HG03558 (cell line): ENCODE measurements around the gene SATB1.
A peak's percentile ranks its signal among the peaks of the same experiment; 100 is the strongest.
"Not testable (repeated sequence)": the region's sequence is repeated elsewhere in the genome, so short reads cannot be mapped to it uniquely, and the experiment has no call there.

Experiments used
- ATAC-seq: cut with Tn5 transposase; IDR thresholded peaks from one replicate; pipeline ENCODE4 v1.9.1; 2021; ENCODE audit warnings: moderate number of reproducible peaks; ENCODE audit not compliant: unreplicated experiment; ENCODE audit errors: extremely low read depth

SATB1 gene

GRCh38 chr3:18424729-18425640, at the start of gene SATB1:
SATB1 (minus strand) TSS chr3:18425339; CDS start chr3:18420967, 4,372 bp downstream.
- no peak for ATAC-seq

- ATAC-seq = no peak
Measured at GRCh38 chr3:18474202-18474601, 49.1 kb upstream of the SATB1 start.

GRCh38 chr3:18469775-18470174, 44.6 kb upstream of the SATB1 start:
- no peak for ATAC-seq

DNA sequence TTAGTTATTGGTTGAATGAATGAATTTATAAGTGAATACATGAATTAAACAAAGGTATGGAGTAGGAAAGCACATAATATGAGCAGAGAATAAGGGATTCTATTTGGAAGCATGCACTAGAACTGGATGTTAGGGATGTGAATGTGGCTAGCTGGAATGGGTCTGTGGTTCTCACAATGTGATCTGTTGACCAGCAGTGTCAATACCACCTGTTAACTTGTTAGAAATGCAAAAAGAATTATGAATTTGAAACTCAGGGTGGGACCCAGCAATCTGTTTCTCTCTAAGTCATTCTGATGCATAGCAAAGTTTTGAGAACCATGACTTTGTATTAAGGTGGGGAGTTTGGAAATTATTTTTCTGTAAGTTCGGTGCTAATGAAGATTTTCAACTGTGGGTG, 41.0 kb upstream of the SATB1 start:
- ATAC-seq = no peak

GRCh38 chr3:18454766-18455165, 29.6 kb upstream of the SATB1 start:
- no peak for ATAC-seq

GRCh38 chr3:18449618-18450017, 24.5 kb upstream of the SATB1 start:
- ATAC-seq = not testable (repeated sequence)

GRCh38 chr3:18447720-18448119, 22.6 kb upstream of the SATB1 start:
- ATAC-seq = no peak

DNA sequence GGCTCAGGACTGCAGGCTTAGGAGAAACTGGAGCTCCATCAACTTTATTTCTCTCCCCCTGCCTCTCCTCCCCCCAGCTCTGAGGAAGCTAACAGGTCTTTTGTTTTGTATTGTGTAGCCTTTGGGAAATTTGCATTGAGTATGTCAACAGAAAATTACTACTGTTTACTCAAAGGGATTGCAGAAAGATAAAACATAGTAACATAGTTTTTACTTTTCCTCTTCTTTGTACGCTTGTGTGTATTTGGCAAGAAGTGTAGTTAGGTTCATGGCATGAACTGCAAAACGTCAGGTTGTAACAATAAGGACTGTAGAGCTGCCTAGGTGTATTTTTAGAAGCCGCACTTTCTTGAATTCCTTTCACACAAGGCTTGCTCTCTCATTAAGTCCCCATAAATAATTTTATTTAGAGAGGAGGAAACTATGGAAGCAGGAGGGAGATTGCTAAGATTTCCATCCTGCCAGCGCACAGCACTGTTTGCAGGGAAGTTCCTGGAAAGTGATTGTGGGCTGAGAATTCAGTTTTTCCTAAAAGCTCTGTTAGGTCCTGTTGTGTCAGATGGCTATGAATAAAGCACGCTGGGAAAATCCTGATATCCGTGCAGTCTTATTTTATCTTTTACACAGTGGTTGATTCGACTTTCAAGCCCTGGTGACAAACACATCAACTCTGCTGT, 21.1 kb upstream of the SATB1 start:
- no peak for ATAC-seq

GRCh38 chr3:18445401-18446148, 20.4 kb upstream of the SATB1 start:
- no peak for ATAC-seq

- peak; percentile 89 for ATAC-seq
Measured at GRCh38 chr3:18444595-18445400, 19.7 kb upstream of the SATB1 start.

DNA sequence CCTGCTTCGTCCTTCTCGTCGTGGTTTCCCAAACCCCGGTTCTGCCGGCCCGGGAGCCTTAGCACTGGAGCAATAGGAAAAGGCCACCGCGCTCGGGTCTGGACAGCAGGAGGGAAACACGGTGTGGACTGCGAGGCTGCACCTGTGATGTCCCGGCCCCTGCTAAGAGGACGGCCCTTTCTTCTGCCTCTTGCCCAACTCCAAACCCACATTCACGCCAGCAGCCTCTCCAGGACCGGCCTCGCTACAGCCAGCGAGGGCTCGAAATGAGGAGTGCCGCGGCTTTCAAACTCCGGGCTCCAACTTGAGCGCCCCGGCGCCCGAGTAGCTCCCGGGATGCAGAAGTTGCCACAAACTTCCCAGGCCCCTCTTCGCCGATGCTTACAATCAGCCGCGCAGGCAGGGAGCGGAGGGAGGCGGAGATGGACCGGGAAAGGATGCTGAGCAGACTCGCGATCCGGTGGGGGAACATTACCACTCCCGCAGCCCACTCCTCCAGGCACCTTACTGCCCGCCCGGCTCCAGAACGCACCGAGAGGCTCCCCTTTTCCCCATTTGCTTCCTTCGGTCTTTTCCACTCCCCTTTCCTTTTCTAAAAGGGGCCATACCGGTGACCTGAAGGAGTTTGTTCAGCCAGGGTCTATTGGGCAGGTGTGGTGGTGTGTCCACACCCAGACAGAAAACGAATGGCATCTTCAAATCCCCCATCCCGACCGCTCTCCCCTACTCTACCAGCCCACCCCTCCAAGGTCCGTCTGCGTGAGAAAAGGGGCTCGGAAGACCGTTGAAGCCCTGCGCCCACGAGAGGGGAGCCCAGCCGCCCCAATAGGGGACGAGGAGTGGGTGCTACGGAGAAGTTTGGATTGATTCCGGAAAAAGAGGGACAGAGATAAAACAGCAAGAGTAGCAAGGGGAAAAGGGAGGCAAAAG, 18.8 kb upstream of the SATB1 start:
- ATAC-seq = no peak

DNA sequence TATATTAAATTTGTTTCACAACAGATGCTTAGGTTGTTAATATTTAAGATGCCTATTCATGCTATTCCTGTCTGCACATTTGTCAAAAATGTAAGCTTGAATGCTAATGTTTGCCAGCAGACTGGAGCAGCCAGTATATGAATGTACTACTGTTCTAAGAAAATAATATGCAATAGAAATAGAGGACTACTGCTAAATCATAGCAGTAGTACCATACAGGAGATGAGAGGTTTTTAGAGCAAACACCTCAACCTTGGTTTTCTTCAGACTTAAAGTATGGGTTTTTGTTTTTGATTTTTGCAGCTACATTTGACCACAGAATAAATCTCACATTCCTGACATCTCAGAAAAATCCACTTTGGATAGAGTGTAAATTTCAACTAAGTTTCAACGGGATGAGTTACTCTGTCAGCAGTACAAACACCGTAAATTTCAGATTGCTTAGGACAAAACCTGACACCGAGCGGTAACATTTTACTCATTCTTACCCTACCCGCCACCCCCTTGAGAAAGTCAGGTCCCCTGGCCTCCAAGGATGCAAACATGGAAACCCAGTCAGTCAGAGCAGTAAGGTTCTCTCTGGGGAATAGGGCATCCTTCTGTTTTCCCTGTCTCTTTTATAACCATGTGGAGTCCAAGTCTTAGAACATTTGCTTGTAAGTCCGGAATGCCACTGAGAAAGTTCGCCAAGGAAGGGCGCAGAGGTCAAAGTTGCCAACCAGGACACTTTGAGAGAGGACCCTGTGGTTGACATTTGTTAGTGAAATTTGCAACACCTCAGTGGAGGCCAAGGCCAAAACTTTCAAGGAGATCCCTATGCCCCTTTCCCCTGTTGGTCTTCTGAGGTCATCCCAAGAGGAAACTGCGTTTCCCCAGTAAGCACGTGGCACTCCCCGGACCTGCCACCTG, 17.9 kb upstream of the SATB1 start:
- no peak for ATAC-seq

- ATAC-seq = no peak
Measured at GRCh38 chr3:18441551-18441950, 16.4 kb upstream of the SATB1 start.

DNA sequence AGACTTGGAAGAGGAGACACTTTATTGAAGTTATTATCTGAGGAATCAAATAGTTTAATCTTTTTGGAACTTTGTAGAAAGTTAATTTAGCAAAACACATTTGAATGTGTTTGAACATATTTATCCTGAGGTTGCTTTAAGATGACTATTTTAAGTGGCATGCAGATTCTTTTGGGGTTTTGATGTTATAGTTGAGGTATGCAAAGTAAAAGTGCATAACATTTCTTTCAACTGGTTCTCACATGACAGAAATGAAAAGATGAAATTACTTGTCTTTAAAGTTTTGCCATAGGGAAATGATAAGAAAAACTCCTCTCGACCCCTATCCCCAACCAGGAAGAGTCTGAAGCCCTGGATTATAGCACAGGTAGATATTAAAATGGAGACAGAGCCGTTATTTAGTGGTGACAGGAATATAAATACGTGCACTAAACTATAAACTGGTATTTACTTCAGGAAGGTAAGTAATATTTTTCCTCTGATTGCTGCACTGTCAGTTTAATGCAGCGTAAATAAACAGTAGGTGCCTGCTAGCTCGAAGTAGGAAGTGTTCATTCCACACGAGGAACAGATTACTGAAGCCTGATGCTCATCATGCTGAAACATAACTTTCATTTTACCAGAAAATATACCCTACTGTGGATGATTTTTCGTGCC, 15.1 kb upstream of the SATB1 start:
- no peak for ATAC-seq

DNA sequence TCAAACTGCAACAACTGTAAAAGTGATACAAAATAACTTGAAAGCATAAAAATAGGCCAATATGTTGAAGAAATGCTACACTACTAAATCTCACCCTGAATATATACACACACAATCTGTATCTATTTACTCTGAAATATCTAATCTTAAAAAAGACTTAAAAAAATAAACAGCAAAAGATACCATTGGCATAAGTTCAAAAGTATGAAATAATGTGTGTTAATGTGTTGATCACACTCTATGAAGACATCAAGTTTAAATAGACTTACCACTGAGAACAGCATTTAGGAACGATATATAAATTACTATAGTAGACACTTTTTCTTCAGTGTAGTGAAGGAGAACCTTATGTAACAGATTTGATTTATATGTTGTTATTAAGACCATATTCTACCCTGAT, 14.1 kb upstream of the SATB1 start:
- no peak for ATAC-seq

GRCh38 chr3:18438586-18438985, 13.4 kb upstream of the SATB1 start:
- ATAC-seq = no peak

DNA sequence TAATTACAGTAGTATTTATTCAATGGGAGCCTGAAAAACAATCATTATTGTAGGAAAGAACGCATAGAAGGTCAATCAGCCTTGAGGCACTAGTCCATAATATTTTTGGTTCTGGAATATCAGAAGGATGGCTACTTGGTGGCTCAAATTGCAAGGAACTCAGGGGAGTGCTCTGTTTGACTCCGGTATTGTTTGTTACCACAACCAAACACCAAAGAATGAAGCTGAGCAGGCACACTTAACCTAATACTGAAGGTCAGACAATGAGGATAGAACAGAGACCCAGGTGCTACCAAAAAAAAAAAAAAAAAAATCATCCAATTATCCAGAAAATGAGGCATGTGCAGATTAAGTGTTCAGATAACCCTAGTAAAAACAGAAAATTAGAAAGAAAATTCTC, 11.1 kb upstream of the SATB1 start:
- no peak for ATAC-seq

- no peak for ATAC-seq
Measured at GRCh38 chr3:18434711-18435110, 9.6 kb upstream of the SATB1 start.
